ENCODE data around the gene TAF1B. TPM values are rescaled to one million over a fixed set of nuclear protein-coding genes. Genes with fewer than 3 reads are reported as not detected.

Gene TAF1B
- total and polyA plus RNA-seq, 10 of the 15 experiments (the other 5 are each of a cell fraction or from before 2014, with no cell fraction given), result 8.1 to 18.3 (median 12.4) TPM

DNA sequence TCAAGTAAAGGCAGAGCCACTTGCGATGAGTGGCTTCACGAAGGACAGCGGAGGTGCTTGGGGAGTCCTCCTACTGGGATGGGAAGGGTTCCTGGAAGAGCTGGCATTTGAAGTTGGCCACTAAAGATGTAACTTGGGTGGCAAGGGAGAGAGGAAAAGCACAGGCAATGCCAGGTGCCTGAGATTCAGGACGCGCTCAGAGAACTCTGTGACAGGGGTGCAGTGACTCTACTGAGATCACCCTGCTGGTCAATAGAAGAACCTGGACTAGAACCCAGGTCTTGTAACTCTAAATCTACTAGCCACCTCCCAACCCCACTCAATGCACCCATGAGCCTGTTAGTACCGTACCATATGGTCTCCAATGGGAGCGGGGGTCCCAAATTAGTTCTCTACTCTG, 102.8 kb downstream of the TAF1B start:
- H3K4me2 ChIP-seq (ENCODE audit: control insufficient read depth, insufficient read depth), result no peak overlapping the region
- no peak overlapping the region for H3K27ac ChIP-seq (ENCODE audit: control insufficient read depth, insufficient read depth)
- TF ChIP-seq YBX1 (IDR thresholded peaks at IDR 0.05), result no peak
- TF ChIP-seq MTA2 (IDR thresholded peaks at IDR 0.05; ENCODE audit: low read depth), result no peak
- TF ChIP-seq RAD51 (IDR thresholded peaks at IDR 0.05), result no peak
- TF ChIP-seq CBX3 (IDR thresholded peaks at IDR 0.05; ENCODE audit: borderline replicate concordance, low read depth), result no peak
- no peak for TF ChIP-seq RBBP5 (conservative IDR thresholded peaks at IDR 0.05)
- no peak for TF ChIP-seq HCFC1 (IDR thresholded peaks at IDR 0.05; ENCODE audit: low read length)
- TF ChIP-seq, protein P1, sequence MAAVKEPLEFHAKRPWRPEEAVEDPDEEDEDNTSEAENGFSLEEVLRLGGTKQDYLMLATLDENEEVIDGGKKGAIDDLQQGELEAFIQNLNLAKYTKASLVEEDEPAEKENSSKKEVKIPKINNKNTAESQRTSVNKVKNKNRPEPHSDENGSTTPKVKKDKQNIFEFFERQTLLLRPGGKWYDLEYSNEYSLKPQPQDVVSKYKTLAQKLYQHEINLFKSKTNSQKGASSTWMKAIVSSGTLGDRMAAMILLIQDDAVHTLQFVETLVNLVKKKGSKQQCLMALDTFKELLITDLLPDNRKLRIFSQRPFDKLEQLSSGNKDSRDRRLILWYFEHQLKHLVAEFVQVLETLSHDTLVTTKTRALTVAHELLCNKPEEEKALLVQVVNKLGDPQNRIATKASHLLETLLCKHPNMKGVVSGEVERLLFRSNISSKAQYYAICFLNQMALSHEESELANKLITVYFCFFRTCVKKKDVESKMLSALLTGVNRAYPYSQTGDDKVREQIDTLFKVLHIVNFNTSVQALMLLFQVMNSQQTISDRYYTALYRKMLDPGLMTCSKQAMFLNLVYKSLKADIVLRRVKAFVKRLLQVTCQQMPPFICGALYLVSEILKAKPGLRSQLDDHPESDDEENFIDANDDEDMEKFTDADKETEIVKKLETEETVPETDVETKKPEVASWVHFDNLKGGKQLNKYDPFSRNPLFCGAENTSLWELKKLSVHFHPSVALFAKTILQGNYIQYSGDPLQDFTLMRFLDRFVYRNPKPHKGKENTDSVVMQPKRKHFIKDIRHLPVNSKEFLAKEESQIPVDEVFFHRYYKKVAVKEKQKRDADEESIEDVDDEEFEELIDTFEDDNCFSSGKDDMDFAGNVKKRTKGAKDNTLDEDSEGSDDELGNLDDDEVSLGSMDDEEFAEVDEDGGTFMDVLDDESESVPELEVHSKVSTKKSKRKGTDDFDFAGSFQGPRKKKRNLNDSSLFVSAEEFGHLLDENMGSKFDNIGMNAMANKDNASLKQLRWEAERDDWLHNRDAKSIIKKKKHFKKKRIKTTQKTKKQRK (IDR thresholded peaks at IDR 0.05; ENCODE audit: low read depth, low read length), result no peak
- TF ChIP-seq MYB (IDR thresholded peaks at IDR 0.05; ENCODE audit: borderline replicate concordance, low read depth, low read length), result no peak
- no peak for TF ChIP-seq POLR2AphosphoS2 (IDR thresholded peaks at IDR 0.05; ENCODE audit: low read depth, low read length)
- TF ChIP-seq HDAC6 (IDR thresholded peaks at IDR 0.05; ENCODE audit: unreplicated experiment), result no peak
- TF ChIP-seq ZNF207 (IDR thresholded peaks at IDR 0.05; ENCODE audit: borderline replicate concordance), result no peak
- TF ChIP-seq SIN3A (IDR thresholded peaks at IDR 0.05; ENCODE audit: low read depth, low read length), result no peak
- no peak for TF ChIP-seq SPI1 (IDR thresholded peaks at IDR 0.05; ENCODE audit: borderline replicate concordance, insufficient read depth, low read depth, low read length)
- TF ChIP-seq NR2C2 (IDR thresholded peaks at IDR 0.05; ENCODE audit: borderline replicate concordance, control insufficient read depth, insufficient read length, low read depth), result no peak
- TF ChIP-seq MTA3 (IDR thresholded peaks at IDR 0.05; ENCODE audit: borderline replicate concordance, low read length), result no peak
- TF ChIP-seq, protein P2, sequence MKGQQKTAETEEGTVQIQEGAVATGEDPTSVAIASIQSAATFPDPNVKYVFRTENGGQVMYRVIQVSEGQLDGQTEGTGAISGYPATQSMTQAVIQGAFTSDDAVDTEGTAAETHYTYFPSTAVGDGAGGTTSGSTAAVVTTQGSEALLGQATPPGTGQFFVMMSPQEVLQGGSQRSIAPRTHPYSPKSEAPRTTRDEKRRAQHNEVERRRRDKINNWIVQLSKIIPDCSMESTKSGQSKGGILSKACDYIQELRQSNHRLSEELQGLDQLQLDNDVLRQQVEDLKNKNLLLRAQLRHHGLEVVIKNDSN (IDR thresholded peaks at IDR 0.05; ENCODE audit: borderline replicate concordance, extremely low read length, insufficient read depth, low read depth, low read length), result no peak
- TF ChIP-seq FOS (IDR thresholded peaks at IDR 0.05; ENCODE audit: borderline replicate concordance, extremely low read depth, insufficient read length), result no peak
- TF ChIP-seq CHD4 (IDR thresholded peaks at IDR 0.05), result no peak
- TF ChIP-seq, protein P3, sequence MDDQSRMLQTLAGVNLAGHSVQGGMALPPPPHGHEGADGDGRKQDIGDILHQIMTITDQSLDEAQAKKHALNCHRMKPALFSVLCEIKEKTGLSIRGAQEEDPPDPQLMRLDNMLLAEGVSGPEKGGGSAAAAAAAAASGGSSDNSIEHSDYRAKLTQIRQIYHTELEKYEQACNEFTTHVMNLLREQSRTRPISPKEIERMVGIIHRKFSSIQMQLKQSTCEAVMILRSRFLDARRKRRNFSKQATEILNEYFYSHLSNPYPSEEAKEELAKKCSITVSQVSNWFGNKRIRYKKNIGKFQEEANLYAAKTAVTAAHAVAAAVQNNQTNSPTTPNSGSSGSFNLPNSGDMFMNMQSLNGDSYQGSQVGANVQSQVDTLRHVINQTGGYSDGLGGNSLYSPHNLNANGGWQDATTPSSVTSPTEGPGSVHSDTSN (IDR thresholded peaks at IDR 0.05; ENCODE audit: insufficient replicate concordance, low read depth, low read length), result no peak
- TF ChIP-seq CHD1 (IDR thresholded peaks at IDR 0.05; ENCODE audit: low read depth, low read length), result no peak
- DNase-seq (ENCODE audit: low read depth, low spot score), result no peak
- no peak overlapping the region for H2AFZ ChIP-seq (ENCODE audit: control insufficient read depth, low read depth, low read length)
- BruUV-seq (replicated peaks), result no TSS peak
- POLR2A ChIA-PET, result no interaction called here
- H3K79me2 ChIP-seq (ENCODE audit: control insufficient read depth, insufficient read depth, low read length), result no peaks in the 10 kb centered on the region
- CTCF ChIA-PET, result interaction anchor here (1.6 kb wide), 1 partner anchor 15 kb away, joined by 4 read pairs; no protein-coding TSS in a partner anchor
- RAD21 ChIA-PET (ENCODE audit: unreplicated experiment), result no interaction called here
- no peaks in the 10 kb centered on the region for H3K9me3 ChIP-seq (replicated peaks; ENCODE audit: control insufficient read depth, insufficient read depth, low read length)
- H4K20me1 ChIP-seq (ENCODE audit: control insufficient read depth, insufficient read depth), result no peaks in the 10 kb centered on the region
- peaks cover 5% of the 10 kb centered on the region; the same call in 1 of the 2 replicates for H3K4me1 ChIP-seq (ENCODE audit: control insufficient read depth, insufficient read depth, low read length)
- 83% methylated on average over 7 of the region's 7 CpGs for WGBS (ENCODE audit: insufficient coverage, insufficient replicate concordance, low lambda C conversion rate, missing lambda C conversion rate)
- SMC1A ChIA-PET (ENCODE audit: uncharacterized antibody, unreplicated experiment), result no interaction called here
- no peak for FAIRE-seq
- no peaks in the 10 kb centered on the region for H3K36me3 ChIP-seq (ENCODE audit: control insufficient read depth in 2 of 2, insufficient read depth in 2 of 2, low read length in 1 of 2)
- ATAC-seq, result no peak
- no peak overlapping the region for H3K4me3 ChIP-seq
- in situ Hi-C loops (cut with MboI) (no loop called here), intact Hi-C loops (cut with micrococcal nuclease; ENCODE audit: unreplicated experiment) (no loop called here)
- H3K9ac ChIP-seq (ENCODE audit: control insufficient read depth, insufficient read depth, low read length), result no peak overlapping the region
- 0 out of 4 replicates have a peak, but pooled peaks cover 0 to 5% of the 10 kb centered on the region in 2 experiments for H3K27me3 ChIP-seq (replicated peaks in 1 of 2; ENCODE audit: control insufficient read depth in 2 of 2, insufficient read depth in 2 of 2, low read length in 1 of 2)

Data from GM12878 (cell line).